GM18502 (cell line): ENCODE results near the gene CENPA.
"Not testable (repeated sequence)": the region's sequence is repeated elsewhere in the genome, so short reads cannot be mapped to it uniquely, and the experiment has no call there.

Experiments used
- ATAC-seq: cut with Tn5 transposase; IDR thresholded peaks from one replicate; pipeline ENCODE4 v1.9.1; 2021; ENCODE audit warnings: mild to moderate bottlenecking; ENCODE audit not compliant: unreplicated experiment, poor library complexity

CENPA gene

DNA sequence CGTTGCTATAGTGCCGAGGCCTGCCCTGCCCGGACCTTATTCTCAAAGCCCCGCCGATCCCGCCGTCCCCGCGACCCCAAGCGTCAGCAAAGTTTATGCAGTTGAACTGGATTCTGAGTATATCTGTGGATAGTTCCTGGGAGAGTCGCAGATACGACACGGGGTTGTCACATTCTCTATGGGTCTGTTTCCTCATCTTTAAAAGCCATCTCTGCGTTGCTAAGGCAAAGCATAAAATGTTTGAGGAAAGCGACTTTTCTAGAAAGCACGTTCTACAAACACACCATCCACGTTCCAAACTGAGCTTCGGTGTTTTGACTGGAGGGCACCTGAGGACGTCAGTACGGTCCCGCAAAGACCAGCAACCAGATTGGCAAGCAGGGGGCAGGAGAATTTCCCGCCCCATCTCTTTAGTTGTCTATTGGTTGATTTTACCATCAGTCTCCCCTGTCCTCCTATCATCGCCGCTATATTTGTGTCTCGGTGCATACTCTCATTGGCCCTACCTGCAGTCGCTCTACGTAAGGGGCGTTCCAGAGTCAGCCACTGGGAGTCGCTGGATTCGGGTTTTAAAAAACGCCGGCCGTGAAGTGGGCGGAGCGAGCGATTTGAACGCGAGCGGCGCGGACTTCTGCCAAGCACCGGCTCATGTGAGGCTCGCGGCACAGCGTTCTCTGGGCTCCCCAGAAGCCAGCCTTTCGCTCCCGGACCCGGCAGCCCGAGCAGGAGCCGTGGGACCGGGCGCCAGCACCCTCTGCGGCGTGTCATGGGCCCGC, at the start of gene CENPA:
CENPA (plus strand) TSS at position 626 of the 776 bp plus-strand sequence; CDS start at position 767, 141 bp downstream.
- ATAC-seq = peak; percentile 99

DNA sequence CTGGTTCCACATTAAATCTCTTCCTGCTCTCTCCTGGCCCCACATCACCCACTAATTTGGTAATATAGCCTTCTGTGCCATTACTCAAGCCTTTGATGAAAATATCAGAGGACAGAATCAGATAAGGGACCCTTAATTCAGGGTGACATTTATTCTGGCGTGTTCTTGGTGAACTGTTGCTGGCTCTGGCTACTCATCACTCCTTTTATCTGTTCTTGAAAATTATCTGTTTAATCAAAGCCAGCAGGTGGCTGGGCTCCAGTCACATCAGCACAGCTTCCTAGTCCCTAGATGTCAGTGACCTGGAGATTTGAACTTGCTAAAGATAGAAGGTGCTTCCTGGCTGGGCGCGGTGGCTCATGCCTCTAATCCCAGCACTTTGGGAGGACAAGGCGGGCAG, 48.6 kb upstream of the CENPA start:
- no peak for ATAC-seq

GRCh38 chr2:26738481-26738880, 47.4 kb upstream of the CENPA start:
- no peak for ATAC-seq

DNA sequence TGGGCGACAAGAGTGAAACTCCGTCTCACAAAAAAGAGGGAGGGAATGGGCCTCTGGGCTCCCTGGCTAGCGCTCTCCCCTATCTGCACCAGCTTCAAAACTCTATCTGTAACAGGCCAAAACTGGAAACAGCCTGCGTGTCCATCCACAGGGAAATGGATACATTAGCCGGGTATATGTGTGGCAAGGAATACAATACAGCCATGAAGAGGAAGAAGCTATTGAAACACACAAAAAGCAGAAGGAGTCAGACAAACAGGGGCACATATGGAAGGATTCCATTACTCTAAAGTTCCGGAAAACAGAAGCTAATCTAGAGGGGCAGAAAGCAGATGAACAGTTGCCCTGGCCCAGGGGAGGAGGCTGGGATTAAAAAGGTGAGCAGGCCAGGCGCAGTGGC, 46.3 kb upstream of the CENPA start:
- ATAC-seq = no peak

- no peak for ATAC-seq
These were observed 45.5 kb upstream of the CENPA start for GRCh38 chr2:26740346-26740745.

DNA sequence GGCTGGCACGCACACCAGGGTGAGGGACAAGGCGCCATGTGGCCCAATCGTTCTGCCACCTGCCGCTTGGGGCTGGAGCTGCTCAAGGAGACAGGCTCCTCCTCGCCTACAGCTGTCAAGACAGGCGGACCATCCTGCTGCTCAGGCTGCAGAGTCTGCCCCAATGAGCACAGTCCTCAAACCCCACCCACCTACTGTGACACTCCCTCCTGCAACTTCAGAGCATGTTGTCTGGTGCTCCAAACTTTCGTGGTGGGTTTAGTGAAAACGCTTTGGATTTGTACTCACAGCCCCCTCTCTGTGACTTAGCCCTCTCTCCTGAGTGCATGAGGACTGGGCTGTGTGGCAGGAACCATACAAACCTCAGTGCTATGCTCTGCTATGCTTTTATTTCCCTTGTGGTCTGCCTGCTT, 45.0 kb upstream of the CENPA start:
- ATAC-seq = no peak

GRCh38 chr2:26742048-26742770, 43.6 kb upstream of the CENPA start:
- ATAC-seq = no peak

DNA sequence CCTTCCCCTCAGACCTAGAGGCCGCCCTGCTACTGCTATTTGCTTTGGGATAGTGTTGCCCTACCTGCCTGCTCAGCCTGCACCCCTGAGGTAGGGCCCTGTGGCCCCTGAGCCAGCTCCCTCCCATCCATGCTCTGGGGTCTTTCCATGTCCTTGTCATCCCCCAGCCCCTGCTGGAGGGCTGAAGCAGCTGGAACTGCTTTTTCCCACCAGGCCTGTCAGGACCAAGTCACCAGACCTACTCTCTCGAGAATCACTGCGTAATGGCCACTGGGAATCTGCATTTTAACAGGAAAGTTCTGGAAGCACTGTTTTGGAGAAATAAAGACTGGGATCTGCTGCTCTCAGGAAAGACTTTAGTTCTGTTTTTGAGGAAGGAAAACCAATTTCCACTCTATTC, 42.0 kb upstream of the CENPA start:
- ATAC-seq = no peak

DNA sequence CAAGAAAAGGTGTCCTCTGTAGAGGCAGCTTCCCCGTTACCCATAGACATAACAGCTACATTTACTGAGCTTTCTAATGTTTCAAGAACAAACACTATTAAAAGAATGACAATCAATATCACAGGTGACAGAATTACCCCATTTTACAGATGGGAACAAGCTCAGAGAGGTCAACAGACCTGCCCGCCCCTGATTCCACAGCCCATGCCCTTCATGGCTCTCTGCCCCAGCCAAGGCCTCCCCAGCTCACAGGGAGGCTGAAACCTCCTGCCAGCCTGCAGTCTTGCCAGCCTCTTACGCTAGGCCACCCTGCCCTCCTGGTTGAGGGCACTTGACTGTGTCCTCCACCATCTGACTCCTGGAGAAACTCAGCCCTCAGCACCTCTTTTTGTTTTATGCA, 40.9 kb upstream of the CENPA start:
- no peak for ATAC-seq

- ATAC-seq = no peak
These were observed 40.1 kb upstream of the CENPA start for GRCh38 chr2:26745609-26746327.

- ATAC-seq = no peak
These were observed 38.9 kb upstream of the CENPA start for GRCh38 chr2:26746934-26747333.

- not testable (repeated sequence) for ATAC-seq
These were observed 36.0 kb upstream of the CENPA start for GRCh38 chr2:26749787-26750420.

- not testable (repeated sequence) for ATAC-seq
These were observed 35.4 kb upstream of the CENPA start for GRCh38 chr2:26750467-26750866.

DNA sequence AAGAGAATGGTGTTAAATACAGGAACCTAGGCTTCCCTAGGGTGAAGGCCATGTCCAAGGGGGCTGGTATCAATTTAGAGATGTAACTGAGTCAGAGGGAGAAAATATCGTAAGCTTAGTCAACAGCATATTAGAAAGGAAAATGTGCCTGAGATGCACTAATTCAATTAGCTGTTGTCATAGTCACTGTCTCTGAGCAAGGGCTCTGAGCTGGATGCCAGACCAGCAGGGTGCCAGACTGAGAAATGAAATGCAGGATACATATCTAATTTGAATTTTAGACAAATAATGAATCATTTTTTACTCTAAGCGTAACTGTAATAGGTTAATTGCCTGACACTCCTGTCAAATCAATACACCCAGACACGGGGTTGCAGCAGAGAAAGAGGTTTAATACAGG, 33.2 kb upstream of the CENPA start:
- ATAC-seq = no peak

DNA sequence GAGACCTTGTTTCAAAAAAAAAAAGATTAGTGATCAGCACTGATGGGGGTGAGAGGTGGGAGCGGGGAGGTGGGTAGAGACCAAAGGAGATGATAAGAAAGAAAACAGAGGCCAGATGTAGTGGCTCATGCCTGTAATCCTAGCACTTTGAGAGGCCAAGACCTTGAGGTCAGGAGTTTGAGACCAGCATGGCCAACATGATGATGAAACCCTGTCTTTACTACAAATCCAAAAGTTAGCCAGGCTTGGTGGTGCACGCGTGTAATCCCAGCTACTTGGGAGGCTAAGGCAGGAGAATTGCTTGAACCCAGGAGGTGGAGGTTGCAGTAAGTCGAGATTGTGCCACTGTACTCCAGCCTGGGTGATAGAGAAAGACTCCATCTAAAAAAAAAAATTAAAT, 31.3 kb upstream of the CENPA start:
- ATAC-seq = no peak

GRCh38 chr2:26754972-26755670, 30.7 kb upstream of the CENPA start:
- no peak for ATAC-seq

DNA sequence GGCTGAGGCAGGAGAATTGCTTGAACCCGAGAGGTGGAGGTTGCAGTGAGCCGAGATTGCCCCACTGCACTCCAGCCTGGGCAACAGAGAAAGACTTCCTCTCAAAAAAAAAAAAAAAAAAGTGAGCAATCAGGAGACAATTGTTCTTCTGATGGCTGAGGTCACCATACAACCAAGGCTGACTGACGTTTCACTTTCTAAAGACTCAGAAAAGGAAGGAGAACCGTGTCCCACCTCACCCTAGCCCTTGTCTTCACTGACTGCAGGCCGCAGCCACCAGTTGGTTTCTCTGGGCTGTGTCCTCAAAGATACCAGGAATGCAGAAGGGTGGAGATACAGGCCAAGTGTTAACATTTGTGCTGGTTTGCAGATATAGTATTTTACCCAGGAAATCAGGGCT, 29.5 kb upstream of the CENPA start:
- no peak for ATAC-seq

DNA sequence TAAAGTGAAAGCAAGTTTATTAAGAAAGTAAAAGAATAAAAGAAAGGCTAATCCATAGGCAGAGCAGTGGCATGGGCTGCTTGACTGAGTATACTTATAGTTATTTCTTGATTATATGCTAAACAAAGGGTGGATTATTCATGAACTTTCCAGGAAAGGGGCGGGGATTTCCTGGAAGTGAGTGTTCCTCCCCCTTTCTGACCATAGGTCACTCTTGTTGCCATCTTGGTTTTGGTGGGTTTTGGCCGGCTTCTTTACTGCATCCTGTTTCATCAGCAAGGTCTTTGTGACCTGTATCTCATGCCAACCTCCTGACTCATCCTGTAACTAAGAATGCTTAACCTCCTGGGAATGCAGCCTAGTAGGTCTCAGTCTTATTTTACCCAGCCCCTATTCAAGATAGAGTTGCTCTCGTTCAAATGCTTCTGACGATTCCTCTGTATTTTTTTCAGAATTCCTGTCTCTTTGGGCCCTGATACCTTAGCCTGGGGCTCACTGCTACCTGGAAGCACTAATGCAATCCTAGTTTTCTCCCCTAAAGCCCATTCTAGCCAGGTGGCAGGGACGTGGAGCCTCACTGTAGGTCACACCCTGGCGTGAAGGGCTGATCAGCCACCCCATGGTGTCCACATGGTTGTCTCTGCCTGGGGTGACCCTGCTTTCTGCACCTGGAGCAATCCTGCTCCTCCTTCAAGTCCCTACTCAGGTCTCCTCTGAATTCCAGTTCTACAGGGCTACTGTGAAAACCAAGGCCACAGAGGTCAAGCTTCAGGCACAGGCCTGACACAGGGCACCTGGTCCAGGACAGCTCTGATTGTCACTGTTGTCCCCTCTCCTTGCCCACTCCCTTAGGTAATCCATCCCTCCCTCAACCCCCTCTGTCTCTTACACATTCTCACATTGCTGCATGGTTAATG, 27.7 kb upstream of the CENPA start:
- ATAC-seq = no peak

DNA sequence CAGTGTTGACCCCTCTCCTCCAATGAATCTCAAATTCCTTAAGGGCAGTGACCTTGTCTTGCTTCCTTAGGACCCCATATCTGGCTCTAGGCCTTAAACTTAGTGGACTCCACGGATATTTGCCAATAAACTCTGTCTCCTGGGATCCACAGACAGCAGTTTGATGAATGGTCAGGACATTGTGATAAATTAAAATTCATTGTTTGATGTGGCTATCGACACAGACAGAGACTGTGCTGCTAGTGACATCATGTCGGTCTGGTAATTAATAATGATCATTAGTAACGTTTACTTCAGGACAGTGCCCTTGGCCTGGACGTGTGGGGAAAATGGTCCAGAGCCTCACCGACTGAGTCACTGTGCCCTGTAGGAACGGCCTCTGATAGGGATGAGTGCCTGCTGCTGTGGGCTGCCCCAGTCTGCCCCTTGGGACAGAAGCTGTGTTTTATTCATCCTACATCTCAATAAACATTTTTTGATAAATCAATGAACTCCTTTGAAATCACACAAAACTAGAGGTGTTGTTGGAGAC, 27.0 kb upstream of the CENPA start:
- ATAC-seq = no peak
